Central memory CD8-positive, alpha-beta T cell (primary cell): Measurements from ENCODE around the gene DNALI1.
A peak's percentile ranks its signal among the peaks of the same experiment; 100 is the strongest.
"Not testable (repeated sequence)": the region's sequence is repeated elsewhere in the genome, so short reads cannot be mapped to it uniquely, and the experiment has no call there.

Experiments used
- ATAC-seq: fragments of 150-1000 bp; cut with Tn5 transposase; replicated peaks from 2 replicates; pipeline ENCODE4 v1.10.0; 2022; ENCODE audit warnings: mild to moderate bottlenecking, moderate FRiP score, moderate number of reproducible peaks; ENCODE audit not compliant: poor library complexity, severe bottlenecking; ENCODE audit errors: extremely low read depth
- DNase-seq, 2 donors: peaks; one replicate each; pipeline ENCODE4 v3.0.0; 2021; ENCODE audit warnings: low spot score in 2 of 2
- H3K27ac Mint-ChIP-seq: one replicate; pipeline ENCODE4 v1.8.0; 2022; ENCODE audit warnings: low read depth, mild to moderate bottlenecking, moderate library complexity, mixed read lengths
- H3K27me3 Mint-ChIP-seq: one replicate; pipeline ENCODE4 v1.8.0; 2022; ENCODE audit warnings: mixed read lengths
- H3K36me3 Mint-ChIP-seq: one replicate; pipeline ENCODE4 v1.8.0; 2022; ENCODE audit warnings: mild to moderate bottlenecking, moderate library complexity, mixed read lengths; ENCODE audit not compliant: insufficient read depth
- H3K4me1 Mint-ChIP-seq: one replicate; pipeline ENCODE4 v1.8.0; 2022; ENCODE audit warnings: mixed read lengths
- H3K4me3 Mint-ChIP-seq: one replicate; pipeline ENCODE4 v1.8.0; 2022; ENCODE audit warnings: mild to moderate bottlenecking, moderate library complexity, mixed read lengths
- H3K9me3 Mint-ChIP-seq: one replicate; pipeline ENCODE4 v1.8.0; 2022; ENCODE audit warnings: mixed read lengths

The DNALI1 gene

DNA sequence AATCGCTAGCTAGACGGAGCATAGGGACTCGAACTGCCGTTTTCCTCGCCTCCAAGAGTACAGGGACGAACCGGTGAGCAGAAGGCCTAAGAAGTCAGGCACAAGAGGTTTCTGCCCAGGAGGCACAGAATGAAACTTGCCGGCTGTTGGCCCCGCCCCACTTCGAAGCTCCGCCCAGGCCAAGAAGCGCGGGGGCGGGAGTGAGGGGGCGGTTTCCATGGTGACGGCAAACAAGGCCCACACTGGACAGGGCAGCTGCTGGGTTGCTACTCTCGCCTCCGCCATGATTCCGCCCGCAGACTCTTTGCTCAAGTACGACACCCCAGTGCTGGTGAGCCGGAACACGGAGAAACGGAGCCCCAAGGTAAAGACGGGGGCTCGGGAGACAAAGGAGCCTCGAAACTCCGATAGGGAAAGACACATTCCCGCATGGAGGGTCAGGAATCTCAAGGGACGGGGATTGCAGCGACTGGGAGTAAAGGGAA is at the start of gene DNALI1:
Gene DNALI1 (plus strand): TSS at position 229 of the 485 bp plus-strand sequence. CDS start 55 bp downstream, at position 284.
- Mint-ChIP-seq H3K9me3 (no peaks in the 10 kb centered on the region), H3K36me3 (peaks cover 11% of the 10 kb centered on the region), H3K27me3 (no peaks in the 10 kb centered on the region), H3K4me1 (peaks cover 23% of the 10 kb centered on the region), H3K4me3 (no peak within 1 kb of the TSS), H3K27ac (no peak within 1 kb of the TSS)
- no peak for ATAC-seq
- DNase-seq = no peak

DNA sequence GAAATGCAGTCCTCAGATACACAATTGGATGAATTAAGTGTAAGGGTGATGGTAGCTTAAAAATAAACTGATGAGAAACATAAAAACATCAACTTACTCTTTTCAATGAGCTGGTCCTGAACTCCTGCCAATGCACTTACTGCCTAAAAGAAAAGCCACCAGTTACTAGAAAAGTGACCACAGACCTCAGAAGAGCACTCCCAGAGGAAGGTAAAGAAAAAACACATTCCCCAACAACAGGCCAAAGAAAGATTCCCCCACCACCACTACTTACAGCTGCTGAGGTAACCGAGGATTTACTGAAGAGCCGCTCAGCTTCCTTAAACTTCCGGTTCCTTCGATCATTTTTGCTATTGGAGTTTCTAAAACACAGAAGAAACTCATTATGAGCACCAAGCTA is 47.6 kb upstream of the DNALI1 start:
- Mint-ChIP-seq H3K27ac (no peak overlapping the region), H3K4me1 (peaks cover 49% of the 10 kb centered on the region), H3K36me3 (peaks cover 67% of the 10 kb centered on the region), H3K4me3 (no peak overlapping the region), H3K27me3 (no peaks in the 10 kb centered on the region), H3K9me3 (no peaks in the 10 kb centered on the region)
- no peak for ATAC-seq
- DNase-seq = no peak

DNA sequence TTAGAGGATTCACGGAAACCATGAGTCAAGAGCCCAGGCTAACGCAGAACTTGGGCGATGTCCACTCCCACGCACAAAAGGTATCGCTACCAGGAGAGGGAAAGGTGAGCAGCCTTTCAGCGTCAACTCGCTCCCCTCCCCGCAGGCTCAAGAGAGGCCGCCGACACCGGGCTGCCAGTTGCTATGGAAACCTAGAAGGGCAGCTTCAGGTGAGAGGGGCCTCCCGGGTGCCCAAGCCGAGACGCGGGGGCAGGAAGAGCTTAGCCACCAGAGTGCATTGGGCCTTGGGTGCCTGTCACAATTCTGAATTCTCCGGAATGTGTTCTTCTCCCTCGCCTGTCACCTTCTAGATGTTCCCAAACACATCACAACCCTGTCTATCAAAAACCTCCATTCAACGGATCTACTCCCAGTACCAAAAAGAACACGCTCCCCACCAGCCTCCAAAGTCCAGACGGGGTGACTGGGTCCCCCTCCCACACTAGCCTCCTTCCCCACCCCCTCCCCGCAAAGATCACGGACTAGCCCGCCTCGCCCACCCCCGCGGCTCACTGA is 42.9 kb upstream of the DNALI1 start:
- H3K4me1 Mint-ChIP-seq = peaks cover 45% of the 10 kb centered on the region
- H3K36me3 Mint-ChIP-seq = peaks cover 50% of the 10 kb centered on the region
- H3K27ac Mint-ChIP-seq = peak overlapping the region; percentile 96
- no peaks in the 10 kb centered on the region for H3K9me3 Mint-ChIP-seq
- DNase-seq (peak in 1 of 2 donors; percentile 22), ATAC-seq (peak; percentile 12)
- peak overlapping the region; percentile 94 for H3K4me3 Mint-ChIP-seq
- H3K27me3 Mint-ChIP-seq = no peaks in the 10 kb centered on the region

DNA sequence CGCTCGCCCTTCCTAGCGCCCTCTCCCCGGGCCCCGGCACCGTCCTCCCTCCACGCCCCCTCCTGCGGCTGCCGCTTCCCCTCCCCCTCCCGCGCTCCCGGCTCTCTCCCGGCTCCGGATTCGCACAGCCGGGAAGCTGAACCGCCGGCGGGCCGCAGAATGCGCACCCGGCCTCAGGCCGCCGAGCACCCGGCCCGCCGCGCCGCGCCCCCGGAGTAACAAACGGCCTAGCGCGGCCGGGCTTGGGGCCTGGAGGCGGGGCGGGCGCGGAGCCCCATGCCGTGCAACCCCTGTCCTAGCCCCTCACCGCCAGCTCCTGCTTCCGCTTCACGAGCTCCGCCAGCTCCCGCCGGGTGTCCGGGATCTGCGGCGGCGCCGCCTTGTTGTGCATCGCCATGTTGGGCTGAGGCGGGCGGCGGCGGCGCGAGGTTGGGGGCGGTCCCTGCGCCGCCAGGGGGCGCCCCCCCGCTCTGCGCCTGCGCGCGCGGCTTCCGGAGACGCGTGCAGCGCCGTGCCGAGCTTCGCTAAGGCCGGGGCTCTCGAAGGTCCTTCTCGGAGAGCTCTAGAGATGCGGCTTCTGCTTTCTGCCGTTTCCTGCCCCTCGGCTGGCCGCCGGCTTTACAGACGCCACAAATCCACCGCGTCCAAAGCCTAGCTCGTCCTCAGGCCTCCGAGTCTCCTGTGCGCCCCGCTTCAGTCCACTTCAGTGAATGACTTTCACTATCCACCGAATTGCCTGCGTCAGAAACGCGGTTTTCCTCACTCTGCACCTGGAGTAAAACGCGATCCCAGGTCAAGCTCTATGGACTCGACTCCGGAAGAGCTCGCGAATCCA is 42.2 kb upstream of the DNALI1 start, which contains the start of gene MEAF6:
Gene MEAF6 (minus strand): TSS at position 417 of the 835 bp plus-strand sequence. CDS start 20 bp downstream, at position 397.
- H3K4me1 Mint-ChIP-seq = peaks cover 46% of the 10 kb centered on the region
- peaks cover 44% of the 10 kb centered on the region for H3K36me3 Mint-ChIP-seq
- no peaks in the 10 kb centered on the region for H3K9me3 Mint-ChIP-seq
- peak; percentile 96 for ATAC-seq
- peak; percentile 70 to 71 for DNase-seq
- peak within 1 kb of the TSS; percentile 94 for H3K4me3 Mint-ChIP-seq
- H3K27me3 Mint-ChIP-seq = no peaks in the 10 kb centered on the region
- peak within 1 kb of the TSS; percentile 96 for H3K27ac Mint-ChIP-seq

DNA sequence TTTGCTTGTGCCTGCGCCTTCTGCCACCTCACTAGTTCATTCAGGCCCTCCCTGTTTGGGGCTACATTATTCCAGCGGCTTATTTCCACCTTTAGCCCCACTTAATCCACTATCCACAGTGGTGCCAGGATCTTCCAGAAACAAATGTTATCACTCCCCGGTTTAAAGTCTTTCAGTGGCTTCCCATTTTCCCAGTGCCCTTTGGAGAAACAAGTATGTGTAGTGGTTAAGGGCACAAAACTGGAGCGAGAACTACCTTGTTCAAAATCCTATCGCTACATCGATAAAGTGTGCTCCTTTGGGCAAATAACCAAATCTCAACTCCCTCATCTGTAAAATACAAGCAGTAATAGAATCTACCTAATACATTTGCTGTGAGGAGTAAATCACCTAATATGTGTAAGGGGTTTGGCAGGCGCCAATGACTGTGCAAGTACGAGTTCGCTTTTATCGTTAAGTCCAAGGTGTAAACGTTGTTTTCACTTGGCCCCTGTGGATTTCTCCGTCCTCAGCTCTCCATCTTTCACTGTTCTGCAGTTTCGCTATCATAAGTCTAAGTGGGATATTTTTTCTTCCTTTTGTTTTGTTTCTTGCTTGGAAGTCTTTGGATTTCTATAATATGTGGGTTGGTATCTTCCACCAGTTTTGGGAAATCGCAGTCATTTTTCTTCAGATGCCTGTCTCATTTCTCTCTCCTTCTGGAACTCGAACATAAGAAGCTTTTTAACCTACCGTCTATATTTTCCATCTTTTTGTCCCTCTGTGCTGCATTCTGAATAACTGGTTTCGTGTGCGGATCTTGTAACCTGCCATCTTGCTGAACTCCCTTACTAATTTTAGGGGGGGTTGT is 41.3 kb upstream of the DNALI1 start:
- no peak for ATAC-seq

DNA sequence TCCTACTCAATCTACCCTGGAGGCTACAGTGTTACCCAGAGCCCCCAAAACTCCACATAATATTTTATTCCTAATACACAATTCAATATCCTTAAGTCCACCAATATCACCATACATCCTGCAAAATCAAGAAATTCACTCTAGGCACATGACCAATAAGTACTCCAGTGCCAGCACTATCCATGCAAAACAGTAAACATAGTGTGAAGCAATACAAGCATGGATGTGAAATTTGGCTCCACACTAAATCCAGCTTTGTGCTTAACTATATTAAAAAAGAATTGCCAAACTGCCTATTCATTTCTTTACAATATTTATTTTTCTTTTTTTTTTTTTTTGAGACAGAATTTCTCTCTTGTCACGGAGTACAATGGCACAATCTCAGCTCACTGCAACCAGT is 39.2 kb upstream of the DNALI1 start:
- Mint-ChIP-seq H3K27ac (no peak overlapping the region), H3K9me3 (no peaks in the 10 kb centered on the region), H3K36me3 (peaks cover 27% of the 10 kb centered on the region), H3K27me3 (no peaks in the 10 kb centered on the region), H3K4me3 (no peak overlapping the region), H3K4me1 (peaks cover 38% of the 10 kb centered on the region)
- no peak for DNase-seq
- no peak for ATAC-seq

More for the DNA sequence above, 41.3 kb upstream of the DNALI1 start:
- no peak for DNase-seq
- Mint-ChIP-seq H3K36me3 (peaks cover 42% of the 10 kb centered on the region), H3K4me1 (peaks cover 51% of the 10 kb centered on the region), H3K27ac (peak overlapping the region; percentile 96), H3K9me3 (no peaks in the 10 kb centered on the region), H3K27me3 (no peaks in the 10 kb centered on the region), H3K4me3 (peak overlapping the region; percentile 94)

DNA sequence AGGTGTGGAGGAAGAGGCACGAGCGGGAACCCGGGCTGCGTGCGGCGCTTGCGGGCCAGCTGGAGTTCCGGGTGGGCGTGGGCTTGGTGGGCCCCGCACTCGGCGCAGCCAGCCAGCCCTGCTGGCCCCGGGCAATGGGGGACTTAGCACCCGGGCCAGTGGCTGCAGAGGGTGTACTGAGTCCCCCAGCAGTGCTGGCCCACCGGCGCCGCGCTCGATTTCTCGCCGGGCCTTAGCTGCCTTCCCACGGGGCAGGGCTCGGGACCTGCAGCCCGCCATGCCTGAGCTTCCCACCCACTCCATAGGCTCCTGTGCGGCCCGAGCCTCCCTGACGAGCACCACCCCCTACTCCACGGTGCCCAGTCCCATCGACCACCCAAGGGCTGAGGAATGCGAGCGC is 38.5 kb upstream of the DNALI1 start:
- DNase-seq, H3K27me3 Mint-ChIP-seq, H3K27ac Mint-ChIP-seq, H3K9me3 Mint-ChIP-seq, H3K4me3 Mint-ChIP-seq, ATAC-seq: not testable (repeated sequence)
- H3K4me1 Mint-ChIP-seq = peaks cover 32% of the 10 kb centered on the region
- H3K36me3 Mint-ChIP-seq = peaks cover 22% of the 10 kb centered on the region

DNA sequence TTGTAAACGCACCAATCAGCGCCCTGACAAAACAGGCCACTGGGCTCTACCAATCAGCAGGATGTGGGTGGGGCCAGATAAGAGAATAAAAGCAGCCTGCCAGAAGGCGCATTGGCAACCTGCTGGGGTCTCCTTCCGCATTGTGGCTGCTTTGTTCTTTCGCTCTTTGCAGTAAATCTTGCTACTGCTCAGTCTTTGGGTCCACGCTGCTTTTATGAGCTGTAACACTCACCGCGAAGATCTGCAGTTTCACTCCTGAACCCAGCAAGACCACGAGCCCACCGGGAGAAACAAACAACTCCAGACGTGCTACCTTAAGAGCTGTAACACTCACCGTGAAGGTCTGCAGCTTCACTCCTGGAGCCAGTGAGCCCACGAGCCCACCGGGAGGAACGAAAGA is 37.8 kb upstream of the DNALI1 start:
- ATAC-seq, H3K9me3 Mint-ChIP-seq, H3K27me3 Mint-ChIP-seq: not testable (repeated sequence)
- Mint-ChIP-seq H3K27ac (peak overlapping the region; percentile 63), H3K36me3 (peaks cover 15% of the 10 kb centered on the region), H3K4me3 (peak overlapping the region; percentile 83), H3K4me1 (peaks cover 25% of the 10 kb centered on the region)
- peak; percentile 39 to 47 for DNase-seq

DNA sequence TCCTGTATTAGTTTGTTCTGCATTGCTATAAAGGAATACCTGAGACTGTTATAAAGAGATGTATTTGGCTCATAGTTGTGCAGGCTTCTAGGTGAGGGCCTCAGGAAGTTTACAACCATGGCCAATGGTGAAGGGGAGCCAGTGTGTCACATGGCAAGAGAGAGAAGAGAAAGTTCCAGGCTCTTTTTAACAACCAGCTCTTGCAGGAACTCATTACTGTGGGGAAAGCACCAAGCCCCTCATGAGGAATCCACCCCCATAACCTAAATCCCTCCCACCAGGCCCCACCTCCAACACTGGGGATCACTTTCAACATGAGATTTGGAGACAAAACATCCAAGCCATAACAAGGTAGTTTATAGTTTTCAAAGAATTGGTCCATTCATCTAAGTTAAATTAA is 37.1 kb upstream of the DNALI1 start:
- peak overlapping the region; percentile 63 for H3K27ac Mint-ChIP-seq
- ATAC-seq = no peak
- DNase-seq = no peak
- no peaks in the 10 kb centered on the region for H3K9me3 Mint-ChIP-seq
- no peaks in the 10 kb centered on the region for H3K27me3 Mint-ChIP-seq
- H3K4me1 Mint-ChIP-seq = peaks cover 23% of the 10 kb centered on the region
- H3K36me3 Mint-ChIP-seq = peaks cover 13% of the 10 kb centered on the region
- peak overlapping the region; percentile 83 for H3K4me3 Mint-ChIP-seq

DNA sequence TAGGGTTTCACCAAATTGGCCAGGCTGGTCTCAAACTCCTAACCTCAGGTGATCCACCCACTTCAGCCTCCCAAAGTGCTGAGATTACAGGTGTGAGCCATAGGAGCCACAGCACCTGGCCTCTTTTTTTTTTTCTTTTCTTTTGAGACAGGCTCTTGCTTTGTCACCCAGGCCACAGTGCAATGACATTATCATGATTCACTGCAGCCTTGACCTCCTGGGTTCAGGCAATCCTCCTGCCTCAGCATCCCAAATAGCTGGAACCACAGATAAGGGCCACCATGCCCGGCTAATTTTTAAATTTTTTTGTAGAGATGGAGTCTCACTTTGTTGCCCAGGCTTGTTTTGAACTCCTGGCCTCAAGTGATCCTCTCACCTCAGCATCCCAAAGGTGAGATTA is 26.9 kb upstream of the DNALI1 start:
- not testable (repeated sequence) for H3K9me3 Mint-ChIP-seq, H3K27me3 Mint-ChIP-seq, ATAC-seq, H3K4me1 Mint-ChIP-seq, DNase-seq, H3K4me3 Mint-ChIP-seq, H3K27ac Mint-ChIP-seq, H3K36me3 Mint-ChIP-seq

DNA sequence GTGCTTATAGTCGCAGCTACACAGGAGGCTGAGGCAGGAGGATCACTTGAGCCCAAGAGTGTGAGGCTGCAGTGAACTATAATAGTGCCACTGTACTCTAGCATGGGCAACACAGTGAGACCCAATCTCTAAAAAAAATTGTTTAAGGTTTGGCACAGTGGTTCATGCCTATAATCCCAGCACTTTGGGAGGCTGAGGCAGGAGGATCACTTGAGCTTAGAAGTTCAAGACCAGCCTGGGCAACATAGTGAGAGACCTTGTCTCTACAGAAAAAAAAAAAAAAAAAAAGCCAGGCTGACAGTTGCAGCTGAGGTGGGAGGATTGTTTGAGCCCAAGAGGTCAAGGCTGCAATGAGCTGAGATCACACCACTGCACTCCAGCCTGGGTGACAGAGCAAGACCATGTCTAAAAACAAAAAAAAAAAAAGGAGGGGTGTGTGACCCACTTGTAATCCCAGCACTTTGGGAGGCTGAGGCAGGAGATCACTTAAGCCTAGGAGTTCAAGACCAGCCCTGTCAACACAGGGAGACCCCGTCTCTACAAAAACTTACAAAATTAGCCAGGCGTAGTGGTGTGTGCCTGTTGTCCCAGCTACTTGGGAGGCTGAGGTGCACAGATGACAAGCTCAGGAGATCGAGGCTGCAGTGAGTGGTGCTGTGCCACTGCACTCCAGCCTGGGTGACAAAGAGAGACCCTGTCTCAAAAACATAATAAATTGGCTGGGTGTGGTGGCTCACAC is 24.2 kb upstream of the DNALI1 start:
- not testable (repeated sequence) for H3K4me1 Mint-ChIP-seq, ATAC-seq, H3K27ac Mint-ChIP-seq, H3K4me3 Mint-ChIP-seq, H3K9me3 Mint-ChIP-seq, H3K27me3 Mint-ChIP-seq, DNase-seq
- peaks cover 30% of the 10 kb centered on the region for H3K36me3 Mint-ChIP-seq
